ENCODE data around the gene CDC42EP1.
"Not testable (repeated sequence)": the region's sequence is repeated elsewhere in the genome, so short reads cannot be mapped to it uniquely, and the experiment has no call there.

The CDC42EP1 gene

DNA sequence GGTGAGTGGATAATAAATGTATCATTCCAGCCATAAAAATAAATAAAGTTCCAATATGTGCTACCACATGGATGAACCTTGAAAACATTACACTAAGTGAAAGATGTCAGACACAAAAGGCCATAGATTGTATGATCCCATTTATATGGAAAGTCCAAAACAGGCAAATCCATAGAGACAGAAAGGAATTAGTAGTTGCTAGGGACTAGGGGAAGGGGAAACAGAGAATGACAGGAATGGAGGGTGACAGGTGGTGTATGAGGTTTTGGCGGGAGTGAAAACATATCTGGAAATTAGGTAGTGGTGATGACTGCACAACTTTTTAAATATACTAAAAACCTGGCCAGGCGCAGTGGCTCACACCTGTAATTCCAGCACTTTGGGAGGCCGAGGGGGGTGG is 25.8 kb upstream of the CDC42EP1 start:
- DNase-seq, result no peak

DNA sequence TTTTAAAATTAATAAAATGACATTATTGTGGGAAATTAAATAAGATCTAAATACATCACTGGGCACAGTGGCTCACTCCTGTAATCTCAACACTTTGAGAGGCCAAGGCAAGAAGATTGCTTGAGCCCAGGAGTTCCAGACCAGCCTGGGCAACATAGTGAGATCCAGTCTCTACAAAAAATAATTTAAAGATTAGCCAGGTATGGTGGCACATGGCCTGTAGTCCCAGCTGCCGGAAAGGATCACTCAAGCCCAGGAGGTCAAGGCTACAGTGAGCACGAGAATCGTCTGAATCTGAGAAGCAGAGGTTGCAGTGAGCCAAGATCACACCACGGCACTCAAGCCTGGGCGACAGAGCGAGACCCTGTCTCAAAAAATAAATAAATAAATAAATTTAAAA is 25.1 kb upstream of the CDC42EP1 start:
- DNase-seq, result no peak

DNA sequence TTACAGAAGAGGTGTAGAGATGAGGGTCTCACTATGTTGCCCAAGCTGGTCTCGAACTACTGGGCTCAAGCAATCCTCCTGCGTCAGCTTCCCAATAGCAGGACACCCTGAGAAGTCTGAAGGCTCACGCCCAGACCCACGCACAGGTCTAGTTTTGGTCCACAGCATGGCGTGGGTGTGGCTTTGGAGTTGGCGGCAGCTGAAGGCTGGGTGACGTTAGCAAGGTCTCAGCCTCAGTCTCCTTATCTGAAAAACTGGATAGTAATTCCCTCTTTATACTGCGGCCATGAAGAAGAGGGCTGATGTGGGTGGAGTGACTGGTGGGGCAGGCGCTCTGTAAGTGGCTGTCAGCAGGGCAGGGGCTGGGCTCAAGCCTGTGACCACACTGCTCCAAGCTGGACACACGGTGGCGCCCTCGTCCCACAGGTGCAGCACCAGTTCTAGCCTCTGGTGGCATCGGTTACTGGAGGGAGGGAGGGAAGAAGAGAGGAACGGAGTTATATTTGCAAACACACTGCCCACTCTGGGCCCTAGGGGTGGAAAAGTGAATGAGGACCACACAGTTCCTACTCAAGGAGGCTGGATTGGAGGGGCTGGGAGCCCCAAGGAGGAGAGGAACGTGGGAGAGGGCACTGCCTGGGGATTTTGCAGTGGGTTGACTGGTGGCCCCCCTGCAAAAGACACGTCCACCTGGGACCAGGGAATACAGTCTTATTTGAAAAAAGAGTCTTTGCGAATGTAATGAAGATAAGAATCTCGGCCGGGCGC is 21.5 kb upstream of the CDC42EP1 start:
- DNase-seq, result peak; percentile 50

DNA sequence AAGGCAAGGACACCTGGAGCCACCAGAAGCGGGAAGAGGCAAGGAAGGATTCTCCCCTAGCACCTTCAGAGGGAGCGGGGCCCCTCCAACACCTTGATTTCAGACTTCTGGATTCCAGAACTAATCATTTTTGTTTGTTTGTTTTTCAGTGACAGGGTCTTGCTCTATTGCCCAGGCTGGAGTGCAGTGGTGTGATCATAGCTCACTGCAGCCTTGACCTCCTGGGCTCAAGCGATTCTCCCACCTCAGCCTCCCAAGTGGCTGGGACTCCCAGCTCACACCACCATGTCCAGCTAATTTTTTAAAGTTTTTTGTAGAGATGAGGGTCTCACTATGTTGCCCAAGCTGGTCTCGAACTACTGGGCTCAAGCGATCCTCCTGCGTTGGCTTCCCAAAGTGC is 20.5 kb upstream of the CDC42EP1 start:
- DNase-seq, result not testable (repeated sequence)

DNA sequence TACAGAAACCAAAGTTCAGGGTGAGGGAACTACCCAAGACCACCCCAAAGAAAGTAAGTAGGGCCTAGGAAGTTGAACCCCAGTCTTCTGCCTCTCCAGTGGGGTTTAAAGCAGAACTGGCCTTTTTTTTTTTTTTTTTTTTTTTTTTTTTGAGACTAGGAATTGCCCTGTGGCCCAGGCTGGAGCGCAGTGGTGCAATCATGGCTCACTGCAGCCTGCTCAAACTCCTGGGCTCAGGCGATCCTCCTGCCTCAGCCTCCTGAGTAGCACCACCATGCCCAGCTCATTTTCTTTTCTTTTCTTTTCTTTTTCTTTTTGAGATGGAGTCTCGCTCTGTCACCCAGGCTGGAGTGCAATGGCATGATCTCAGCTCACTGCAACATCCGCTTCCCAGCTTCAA is 17.9 kb upstream of the CDC42EP1 start:
- not testable (repeated sequence) for DNase-seq

DNA sequence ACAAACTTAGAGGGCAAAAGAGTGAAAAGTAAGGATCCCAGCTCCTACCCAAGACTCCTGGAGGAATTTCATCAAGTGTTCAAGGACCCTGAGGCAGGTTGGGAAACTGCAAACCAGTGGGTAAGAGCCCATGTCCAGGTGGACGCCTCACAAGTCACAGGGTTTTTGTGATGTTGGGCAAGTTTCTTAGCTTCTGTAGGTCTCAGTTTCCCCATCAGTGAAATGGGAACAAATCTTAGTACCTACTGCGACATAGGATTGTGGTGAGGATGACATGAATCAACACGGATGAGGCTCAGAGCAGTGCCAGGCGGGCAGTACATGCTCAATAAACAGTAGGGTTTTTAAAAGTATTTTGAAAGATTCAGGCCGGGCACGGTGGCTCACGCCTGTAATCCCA is 17.3 kb upstream of the CDC42EP1 start:
- DNase-seq, result no peak

DNA sequence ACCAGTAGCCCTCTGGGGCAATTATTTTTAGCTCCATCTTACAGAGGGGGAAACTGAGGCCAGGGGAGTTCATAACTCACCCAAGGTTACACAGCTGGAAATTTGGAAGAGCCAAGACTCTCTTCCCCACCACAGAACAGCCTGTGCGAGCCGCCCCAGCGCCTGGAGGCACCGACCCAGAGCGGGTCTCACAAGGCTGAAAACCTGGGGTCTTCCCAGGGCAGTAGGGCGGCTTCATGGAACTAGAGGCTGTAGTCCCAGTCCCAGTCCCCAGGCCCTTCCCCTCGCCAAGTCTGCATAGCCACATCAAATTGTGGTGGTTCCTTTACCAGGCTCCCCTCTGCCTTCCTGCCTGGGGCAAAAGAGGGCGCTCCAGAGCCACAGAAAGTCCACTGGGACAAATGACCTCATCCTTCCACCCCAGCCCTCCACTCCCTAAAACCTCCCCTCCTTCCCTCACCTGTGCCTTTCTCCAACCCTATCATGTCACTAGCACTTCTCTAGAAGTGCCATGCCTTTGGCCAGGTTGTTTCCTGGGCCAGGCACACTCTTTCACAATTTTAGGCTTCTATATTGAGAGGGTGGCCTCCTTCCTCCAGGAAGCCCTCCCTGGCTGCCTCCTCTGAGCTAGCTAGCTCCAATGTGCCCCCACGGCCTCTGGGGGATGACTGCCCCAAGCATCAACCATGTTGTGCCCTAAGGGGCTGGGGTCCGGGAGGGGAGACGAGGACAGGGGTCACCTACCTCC is 15.2 kb upstream of the CDC42EP1 start:
- no peak for DNase-seq

DNA sequence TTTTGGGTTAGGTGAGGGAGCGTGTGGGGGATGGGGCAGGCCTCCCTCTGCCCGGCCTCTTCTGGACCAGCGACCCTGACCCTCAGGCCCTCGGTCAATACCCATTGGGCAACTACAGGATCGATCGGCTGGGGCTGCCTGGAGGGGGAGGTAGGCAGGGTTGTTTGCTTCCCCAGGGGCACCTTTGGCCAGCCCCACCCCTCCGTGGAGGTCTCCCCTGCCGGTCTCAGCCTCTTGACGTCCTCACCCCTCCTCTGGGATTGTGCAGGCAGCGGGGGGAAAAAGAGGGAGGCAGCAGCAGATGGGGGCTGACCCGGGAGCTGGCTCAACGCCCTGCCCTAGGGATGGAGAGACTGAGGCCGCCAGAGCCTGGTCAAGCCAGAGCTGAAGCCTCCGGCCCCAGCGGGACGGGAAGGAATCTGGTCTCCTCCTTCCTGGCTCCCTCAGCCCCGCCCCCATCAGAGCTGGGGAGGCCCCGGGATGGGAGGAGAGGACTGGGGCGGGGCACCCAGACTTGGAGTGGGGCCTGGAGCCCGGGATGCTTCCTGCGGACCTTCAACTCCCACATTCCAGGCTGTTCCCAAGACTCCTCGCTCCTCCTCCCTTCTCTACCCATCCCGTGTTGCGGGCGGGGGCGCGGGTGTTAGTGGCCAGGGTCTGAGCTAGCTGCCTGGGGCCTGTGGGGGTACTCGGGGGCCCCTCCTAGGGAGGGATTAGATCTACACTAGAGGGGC is 14.4 kb upstream of the CDC42EP1 start:
- DNase-seq, result no peak

DNA sequence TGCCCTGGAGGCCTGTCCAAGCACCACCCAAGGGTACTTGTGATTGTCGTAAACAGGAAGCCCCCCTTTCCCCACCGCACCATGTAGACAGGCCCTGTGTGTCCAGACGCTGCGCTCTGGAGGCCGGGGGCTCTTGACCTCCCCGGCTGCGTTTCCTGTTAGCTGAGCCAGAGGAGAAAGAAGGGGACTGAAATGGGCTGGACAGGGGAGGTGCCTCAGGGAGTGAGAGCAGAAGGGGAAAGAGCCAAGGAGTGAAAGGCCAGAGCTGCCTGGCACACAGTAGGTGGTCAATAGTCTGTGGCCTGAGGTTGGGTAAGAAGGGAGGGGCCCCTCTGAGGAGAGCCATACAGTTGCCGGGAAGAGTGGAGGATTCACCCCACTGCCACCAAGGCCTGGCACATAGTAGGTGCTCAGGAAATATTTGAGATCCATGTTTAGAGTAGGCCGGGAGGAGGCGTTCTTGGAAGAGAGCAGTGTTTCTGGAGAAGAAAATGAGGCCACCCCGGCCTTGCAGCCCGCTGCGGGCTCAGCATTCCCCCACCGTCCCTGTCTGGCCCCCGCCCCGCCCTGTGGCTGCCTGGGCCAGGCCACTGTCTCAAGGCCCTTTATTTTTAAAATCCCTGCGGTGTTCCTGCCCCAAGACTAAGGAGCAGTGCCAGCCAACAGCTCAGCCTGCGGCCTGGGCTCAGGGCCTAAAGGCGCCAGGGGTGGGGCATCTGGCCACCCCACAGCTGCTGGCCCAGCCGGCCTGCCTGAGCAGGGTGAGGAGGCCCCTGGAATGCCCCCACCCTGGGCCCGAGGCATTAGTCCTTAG is 13.6 kb upstream of the CDC42EP1 start:
- DNase-seq, result no peak

DNA sequence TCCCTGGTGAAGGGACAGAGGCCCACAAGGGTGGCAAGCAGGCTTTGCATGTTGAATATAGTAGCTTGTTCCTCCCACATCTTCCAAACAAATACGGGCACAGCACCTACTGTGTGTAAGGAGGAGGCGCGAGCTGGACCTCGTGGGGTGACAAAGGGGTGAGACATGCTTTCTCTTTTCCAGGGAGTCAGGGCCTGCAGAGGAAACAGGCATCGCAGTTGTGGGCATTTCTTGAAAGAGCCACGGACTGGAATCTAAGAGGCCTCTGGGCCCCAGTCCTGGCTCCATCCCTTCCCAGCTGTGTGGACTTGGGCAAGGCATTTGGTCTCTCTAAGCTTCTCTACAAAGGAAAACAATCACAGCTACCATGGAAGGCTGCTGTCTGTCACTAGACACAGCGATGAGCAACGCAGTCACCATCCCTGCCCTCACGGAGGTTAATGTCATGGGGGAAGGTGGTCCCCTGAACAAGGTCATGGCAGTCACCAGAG is 13.0 kb upstream of the CDC42EP1 start:
- DNase-seq, result no peak

DNA sequence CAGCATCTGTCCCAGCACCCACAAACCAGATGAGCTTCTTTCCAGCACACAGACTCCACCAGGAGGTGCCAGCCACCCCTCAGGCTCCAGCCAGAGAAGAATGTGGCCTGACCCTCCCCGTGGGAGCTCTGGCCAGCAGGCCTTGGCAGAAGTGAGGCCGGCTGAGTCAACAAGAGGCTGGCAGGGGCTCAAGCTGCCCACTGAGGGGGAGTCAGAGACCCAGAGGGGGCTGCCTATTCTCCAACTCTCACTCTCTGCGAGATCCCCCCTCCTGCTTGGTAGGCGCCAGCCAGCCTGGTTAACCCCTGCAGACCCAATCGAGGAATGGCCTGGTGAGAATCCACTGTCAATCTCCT is 10.6 kb upstream of the CDC42EP1 start:
- DNase-seq, result no peak

DNA sequence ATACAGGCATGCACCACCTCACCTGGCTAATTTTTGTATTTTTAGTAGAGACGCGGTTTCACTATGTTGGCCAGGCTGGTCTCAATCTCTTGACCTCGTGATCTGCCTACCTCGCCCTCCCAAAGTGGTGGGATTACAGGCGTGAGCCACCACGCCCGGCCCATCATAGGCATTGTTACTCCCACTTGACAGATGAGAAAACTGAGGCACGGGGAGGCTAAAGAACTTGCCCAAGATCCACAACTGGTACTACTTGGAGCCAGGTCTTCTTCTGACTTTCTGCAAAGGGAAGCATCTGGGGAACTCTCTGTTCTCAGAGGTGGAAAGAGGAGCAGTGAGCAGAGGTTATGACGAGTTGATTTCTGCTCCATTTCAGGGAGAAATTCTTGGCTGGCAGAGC is 9.4 kb upstream of the CDC42EP1 start:
- not testable (repeated sequence) for DNase-seq

DNA sequence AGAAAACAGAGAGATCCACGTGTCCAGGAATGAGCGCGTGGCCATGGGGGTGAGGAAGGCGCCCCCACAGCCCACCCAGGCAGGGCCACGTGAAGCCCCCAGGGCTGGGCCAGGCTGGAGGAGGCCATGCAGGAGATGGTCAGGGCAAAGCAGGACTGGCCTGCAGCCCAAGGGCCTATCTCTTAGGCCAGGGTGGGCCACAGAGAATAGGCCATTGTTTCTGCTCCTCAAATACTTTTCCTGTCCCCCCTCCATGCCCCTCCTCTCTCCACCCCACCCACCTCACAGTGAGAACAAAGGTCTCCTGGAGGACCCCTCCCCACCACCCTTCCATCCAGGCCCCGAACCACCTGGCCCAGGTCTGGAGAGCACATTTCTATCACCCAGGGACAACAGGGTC is 8.3 kb upstream of the CDC42EP1 start:
- no peak for DNase-seq

DNA sequence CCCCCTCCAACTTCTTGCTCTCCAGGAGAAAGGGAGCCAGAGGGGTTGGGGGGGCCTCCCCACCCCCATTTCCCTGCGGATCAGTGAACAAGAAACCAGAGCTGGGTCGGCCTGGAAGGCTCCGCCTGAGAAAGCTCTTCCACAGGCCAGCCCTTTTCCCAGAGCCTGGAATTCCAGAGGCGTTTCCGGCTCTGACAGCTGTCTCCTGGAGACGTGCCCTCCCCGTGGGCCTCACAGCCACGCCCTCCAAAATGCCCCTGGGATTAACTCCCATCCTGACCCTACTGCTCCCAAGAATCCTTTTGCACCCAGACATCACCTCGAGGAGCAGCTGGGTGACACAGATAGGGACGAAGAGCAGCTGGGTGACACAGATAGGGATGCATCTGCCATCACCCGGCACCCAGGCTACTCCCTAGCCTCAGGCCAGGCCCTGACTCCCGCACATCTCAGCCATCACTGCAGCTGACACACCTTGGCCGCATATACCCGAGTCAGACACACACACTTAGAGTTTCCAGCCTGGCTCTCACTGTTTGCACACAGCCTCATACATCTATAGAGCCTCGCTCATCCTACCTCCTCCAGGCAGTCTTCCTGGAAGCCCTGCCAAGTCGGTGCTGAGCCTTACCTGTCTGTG is 7.6 kb upstream of the CDC42EP1 start:
- DNase-seq, result no peak

DNA sequence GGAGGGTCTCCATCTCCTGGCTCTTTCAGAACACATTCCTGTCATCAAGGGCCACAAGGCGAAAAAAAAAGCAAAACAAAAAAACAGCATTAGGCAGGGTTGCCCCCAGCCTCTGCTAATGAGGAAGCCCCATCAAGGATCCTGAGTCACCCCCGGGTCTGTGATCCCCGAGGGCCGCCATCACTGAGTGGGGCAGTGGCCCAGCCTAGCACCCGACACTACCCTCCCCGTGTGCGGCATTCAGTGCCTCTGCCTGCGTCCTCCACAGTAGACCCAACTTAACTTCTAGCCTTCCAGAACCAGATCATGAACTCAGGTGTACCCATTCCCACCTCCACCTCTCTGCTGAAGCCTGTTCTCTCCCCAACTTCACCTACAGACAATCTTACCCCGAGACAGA is 6.6 kb upstream of the CDC42EP1 start:
- no peak for DNase-seq

DNA sequence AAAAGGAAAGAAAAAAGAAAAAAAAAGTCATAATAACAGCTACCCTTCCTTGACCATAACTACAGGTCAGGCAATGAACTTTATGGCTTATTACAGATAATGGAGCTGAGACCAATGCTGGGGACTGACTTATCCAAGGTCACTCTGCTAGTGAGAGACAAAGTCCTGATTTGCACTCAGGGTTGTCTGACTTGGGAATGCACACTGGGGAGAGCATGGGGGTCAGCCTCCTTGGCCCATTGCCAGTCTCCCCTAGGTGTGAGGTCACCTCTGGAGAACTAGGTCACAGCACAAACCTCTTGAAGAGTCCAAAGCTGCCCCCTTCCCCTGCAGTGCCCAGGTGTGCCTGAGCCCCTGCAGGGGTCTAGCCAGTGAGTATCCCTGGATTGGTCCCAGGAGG is 5.3 kb upstream of the CDC42EP1 start:
- DNase-seq, result no peak

DNA sequence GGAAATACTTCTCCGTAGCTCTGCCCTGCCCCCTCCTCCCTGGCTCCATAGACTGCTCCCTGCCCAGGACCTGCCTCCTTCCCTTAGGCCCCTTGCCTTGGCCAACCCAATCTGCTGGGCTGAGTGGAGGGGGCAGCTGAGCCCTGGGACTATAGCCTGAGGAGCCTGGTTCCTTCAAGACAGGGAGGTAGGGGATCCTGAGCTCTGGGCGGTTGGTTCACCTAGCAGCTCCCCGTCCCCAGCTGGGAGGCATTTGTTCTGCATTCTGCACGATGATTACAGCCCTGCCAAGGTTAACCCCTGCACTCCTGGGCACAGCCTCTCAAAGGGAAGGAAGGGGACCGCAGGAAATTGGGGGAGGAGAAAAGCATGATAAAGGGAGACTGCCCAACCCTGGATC is 3.6 kb upstream of the CDC42EP1 start:
- no peak for DNase-seq

DNA sequence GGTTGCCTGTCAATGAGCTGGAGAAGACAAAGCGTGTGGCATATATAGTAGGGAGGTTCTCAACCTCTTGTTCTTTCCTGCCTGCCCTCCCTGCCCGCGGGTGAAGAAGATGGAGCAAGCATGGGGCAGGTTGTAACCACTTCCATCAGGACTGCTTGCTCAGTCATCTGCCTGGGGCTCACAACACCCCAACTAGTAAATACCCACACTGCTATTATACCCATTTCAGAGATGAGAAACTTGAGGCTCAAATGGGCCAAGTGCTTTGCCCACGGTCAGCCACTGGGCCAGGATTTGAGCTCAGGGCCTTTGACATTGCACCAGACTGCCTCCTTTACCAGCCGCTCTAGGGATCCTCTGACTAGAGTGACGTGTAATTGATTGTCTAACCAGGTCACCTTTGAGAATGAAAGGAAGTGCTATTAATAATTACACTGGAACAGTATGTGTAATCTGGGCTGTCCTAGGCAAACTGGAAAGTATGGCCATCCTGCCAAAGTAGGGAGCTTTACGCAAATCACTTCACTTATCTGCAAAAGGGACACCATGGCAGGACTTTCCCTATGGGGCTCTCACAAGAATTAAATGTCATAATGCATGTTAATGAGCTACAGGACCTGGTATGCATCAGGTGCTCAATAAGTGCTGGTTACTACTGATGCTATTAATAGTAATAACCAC is 2.8 kb upstream of the CDC42EP1 start:
- DNase-seq, result no peak

DNA sequence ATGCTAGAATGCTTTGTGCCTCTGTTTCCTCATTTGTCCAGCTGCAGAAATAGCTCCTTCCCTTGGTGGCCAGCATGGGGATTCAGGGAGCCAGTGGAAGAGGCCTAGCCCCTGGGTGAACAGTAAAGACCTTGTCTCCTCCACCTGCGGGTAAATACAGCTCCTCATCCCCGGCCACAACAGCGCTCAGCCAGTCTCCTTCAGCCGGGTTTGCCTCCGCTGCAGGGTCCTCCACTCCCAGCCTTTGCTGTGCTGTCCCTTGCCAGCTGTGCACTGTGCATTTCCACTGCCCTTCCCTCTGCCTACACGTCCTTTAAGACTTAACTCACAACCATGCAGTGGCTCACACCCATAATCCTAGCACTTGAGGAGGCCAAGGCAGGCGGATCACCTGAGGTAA is 1.5 kb upstream of the CDC42EP1 start:
- DNase-seq, result no peak

DNA sequence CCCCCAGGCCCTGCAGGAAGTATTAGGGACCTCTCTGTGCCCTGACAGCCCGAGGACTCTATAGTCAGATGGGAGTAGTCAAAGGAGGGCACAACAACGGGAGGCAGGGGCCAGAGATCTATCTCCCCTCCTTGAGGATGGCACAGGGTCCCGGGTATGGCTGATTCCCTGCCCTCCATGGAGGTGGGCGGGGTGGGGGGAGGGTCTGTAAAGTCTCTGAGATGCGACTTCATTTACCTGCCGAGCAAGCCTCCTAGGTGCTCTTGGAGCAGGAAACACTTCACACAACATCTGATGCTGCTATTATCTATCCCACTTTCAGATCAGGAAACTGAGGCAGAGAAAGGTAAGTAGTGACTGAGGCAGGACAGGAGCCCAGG is 769 bp upstream of the CDC42EP1 start:
- DNase-seq, result no peak

DNA sequence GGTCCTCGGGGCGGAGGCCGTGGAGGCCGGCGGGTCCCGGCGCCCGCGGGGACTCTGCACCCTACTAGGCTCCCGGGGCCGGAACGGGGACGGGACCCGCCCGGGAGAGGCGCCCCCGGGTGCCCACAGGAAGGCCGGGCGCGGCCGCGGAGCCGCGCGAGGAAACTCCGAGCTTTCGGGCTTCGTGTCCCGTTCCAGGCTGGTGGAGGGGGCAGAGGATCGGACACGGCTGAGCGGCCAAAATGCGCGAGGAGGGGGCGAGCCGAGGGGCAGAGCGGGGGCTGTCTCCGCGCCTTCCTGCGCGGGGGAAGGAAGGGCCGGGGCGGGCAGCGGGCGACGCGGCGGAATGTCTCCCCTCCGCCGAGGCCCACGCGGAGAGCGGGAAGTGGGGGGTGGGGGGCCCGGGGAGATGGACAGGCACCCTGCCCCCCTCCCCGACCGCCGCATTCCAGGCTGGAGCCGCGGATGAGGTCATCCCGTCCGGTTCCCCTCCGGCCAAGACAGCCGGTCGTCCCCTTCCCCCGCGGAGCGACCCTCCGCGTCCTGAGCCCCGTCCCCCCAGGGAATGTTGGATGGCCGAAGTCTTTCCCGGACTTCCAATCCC is 430 bp downstream of the CDC42EP1 start:
- no peak for DNase-seq
